GM18909 (cell line): ENCODE measurements around the gene ECHS1.

ENCODE experiments used
- ATAC-seq: cut with Tn5 transposase; IDR thresholded peaks from one replicate; pipeline ENCODE4 v1.9.1; 2021; ENCODE audit warnings: mild to moderate bottlenecking; ENCODE audit not compliant: unreplicated experiment, poor library complexity

Gene ECHS1

DNA sequence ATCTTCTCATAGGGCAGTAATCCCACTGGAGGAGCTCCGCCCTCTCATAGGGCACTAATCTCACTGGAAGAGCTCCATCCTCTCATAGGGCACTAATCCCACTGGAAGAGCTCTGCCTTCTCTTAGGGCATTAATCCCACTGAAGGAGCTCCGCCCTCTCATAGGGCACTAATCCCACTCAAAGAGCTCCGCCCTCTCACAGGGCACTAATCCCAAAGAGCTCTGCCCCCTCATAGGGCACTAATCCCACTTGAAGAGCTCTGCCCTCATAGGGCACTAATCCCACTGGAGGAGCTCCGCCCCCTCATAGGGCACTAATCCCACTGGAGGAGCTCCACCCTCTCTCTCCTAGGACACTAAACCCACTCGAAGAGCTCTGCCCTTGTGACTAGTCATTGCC lies 11.9 kb downstream of the ECHS1 start:
- no peak for ATAC-seq

DNA sequence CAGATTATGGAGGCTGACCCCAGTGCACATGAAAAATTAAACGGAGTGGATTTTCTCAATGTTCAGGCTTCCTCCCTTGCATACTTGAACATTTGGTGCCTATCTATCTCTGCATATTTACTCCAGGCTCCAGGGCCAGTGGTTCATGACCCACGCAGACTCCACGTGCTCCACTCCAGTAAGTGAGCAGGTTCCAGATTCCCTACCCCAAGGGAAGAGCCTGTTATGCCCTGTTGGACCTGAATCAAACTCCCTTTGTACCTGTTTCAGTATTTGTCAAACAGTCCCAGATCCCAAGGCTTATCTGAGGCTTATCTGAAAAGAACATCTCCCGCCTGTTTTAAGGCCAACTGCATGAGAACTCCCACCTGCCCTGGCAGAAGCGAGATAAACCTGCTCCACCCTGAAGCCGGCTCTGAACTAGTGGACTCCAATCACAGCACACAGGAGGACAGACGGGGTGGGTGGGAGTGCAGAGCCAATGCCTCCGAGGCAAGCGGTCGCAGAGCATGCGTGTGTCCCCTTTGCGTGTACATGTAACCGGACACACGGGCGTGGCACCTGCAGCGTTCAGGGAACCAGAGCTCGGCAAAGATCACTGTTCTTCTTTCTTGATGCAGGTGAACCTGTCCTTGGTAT lies 13.1 kb downstream of the ECHS1 start:
- ATAC-seq, result no peak

DNA sequence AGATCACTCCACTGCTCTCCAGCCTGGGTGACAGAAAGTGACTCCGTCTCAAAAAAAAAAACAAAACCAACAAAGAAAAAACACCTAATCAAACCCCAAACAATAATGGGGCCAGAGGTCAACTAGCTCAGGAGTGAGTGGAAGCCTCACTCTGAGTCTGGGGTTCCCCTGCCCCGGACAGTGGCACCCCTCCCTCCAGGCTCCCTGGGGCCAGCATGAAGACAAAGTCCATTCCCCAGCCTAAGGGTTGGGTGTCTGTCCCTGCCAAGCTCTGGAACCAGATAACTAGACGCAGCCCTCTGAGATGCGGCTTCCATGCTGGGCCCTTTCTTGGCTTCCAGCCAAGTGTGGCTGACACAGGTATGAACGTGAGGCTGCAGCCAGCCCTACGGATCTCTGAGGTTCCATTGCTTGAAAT lies 13.6 kb downstream of the ECHS1 start:
- no peak for ATAC-seq

DNA sequence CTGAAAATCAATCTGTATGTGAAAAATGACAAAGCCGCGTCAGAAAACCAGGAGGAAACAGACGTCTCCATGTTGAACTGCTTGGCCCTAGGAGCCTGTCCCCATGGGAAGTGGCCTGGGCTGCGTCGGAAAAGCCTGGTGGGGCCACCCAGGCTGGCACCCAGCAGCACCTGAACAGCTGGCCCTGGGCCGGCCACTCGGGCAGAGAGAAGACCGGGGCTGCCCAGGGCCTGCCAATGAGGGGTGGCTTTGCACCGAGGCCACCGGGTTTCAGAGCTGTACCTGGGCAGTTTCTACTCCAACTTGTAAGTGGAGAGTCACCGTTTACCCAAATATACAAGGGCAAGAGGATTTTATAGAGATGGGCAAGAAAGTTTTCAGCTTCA lies 14.2 kb downstream of the ECHS1 start:
- ATAC-seq, result no peak

DNA sequence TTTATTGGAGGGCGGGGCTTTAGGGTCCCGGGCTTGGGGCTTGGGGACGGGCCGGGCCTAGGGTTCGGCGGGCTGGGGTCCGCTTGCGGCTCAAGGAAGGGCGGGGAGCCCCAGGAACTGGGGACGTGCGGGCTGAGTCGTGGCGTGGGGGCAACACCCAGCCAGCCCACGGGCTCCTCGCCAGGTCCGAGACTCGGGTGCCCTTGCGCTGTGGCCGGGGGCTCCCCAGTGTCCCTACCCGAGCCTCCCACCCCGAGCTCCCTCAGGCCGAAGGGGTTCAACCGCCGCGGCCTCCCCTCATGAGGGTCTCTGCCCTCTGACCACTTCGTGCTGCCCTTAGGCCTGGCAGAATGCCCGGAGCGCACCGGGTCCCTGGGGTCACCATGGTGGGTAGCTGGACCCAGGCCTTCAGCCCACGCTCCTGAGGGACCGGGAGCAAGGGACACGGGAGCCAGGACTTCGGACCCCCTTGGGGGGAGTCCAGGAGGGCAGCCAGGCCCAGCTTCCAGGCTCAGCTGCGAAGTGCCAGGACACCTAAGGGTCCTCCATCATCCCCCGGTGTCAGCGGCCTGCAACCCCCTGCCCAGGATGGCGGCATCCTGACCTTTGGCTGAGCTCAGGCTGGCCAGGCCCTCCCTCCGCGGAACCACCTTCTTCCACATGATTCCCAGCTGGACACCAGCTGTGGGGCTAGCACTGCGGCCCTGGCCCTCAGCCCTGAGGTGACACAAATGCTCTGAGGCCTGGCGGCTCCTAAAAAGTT lies 14.8 kb downstream of the ECHS1 start:
- no peak for ATAC-seq

DNA sequence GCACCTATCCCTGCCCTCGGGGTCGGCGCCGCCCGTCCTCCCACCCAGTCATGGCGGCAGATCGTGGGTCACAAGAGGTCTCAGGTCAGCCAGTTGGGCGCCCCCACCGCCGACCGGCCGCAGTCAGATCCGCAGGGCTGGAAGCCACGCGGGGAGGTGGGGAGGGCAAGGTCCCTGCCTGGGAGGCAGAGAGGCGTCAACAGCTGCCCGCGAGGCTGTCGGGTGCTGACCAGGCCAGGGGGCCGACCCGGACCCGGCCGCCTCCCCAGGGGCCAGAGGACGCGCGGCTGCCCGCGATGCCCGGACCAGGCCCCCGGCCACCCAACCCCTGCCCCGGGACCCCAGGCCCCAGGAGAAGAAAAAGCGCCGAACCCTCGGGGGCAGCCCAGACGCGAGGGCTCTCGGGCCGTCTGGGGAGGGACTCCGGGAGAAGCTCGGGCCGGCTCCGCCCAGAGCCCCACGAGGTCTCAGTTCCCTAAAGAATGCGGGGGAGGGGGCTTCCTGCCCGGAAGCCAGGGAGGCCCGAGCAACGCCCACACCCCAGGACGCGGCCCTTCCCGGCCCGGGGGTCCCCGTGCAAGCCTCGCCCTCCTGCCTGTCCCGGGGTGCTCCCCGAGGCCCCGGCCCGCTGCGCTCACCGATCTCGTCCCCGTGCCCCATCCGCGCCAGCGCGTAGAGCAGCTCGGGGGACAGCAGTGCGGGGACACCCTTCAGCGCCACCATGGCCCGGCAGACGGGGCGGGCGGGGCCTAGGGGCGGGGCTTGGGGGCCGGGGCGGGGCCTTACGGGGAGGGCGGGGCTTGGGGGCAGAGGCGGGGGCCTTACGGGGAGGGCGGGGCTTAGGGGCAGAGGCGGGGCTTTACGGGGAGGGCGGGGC lies 15.6 kb downstream of the ECHS1 start, which contains the start of gene FUOM:
FUOM (minus strand) TSS at position 735 of the 877 bp plus-strand sequence; CDS start at position 723, 12 bp downstream.
- ATAC-seq, result peak; percentile 64

DNA sequence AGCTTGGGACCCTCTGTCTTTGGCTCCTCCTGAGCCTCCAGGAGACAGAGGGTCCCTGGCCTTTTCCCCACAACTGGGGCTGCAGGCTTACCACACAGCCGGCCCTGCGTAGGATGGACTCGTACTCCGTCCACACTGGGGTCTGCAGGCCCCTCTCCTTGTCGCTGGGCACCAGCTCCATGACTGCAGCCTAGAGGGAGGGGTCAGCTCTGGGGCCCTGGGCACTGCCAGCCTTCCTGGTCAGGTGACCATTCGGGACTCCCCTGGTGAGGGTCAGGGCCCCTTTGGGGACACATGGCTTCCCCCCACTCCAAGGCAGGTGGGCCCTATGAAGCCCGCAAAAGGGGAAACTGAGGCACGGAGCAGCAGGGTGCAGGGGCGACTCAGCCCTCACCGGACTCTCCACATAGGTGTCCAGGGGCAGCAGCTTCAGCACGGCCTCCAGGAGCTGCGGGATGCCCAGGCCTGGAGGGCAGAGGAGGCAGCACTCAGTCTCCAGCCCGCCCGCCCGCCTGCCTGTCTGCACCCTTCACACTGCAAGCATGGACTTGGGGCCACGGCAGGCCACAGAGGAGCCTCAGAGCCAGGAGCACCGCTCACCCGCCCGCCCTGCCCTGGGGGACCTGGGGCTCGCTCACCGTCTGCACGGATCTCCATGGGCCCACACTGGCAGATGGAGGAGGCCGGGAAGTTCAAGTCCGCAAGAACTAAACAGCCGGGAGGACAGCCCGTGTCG lies 16.4 kb downstream of the ECHS1 start:
- ATAC-seq, result no peak

DNA sequence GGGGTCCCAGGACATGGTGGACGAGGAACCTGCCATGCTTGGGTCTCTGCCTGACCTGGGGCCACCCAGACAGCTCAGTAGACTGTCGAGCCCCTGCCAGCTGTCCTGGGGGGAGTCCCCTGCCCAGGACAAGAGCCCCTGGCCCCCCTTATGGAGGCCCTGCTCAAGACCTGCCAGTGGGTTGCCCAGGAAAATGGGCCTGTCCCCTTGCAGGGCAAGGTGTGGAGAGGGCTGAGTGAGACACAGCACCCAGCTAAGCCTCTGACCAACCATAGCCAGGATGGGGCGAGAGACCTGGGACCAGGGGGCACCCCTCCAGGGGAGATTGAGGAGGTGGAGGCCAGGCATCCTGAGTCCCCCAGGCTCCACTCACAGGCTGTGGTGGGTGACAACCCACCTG lies 17.2 kb downstream of the ECHS1 start:
- ATAC-seq, result no peak

DNA sequence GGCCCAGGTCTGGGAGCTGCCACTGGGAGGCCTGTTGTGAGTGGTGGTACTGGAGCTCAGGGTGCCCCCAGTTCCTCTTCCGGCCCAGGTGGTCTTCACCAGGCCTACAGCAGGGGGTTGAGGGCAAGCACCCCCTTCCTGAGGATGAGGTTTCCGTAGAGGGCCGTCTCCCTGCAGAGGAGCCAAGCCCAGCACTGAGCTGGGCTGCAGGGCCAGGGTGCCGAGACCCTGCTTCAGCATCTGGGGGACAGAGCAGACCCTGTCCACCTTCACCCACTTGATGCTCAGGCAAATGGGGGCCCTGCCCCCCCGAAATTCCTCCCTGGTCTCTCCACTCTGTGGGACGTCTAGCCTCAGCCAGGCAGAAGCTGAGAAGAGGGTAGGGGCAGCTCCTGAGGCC lies 17.9 kb downstream of the ECHS1 start:
- no peak for ATAC-seq

DNA sequence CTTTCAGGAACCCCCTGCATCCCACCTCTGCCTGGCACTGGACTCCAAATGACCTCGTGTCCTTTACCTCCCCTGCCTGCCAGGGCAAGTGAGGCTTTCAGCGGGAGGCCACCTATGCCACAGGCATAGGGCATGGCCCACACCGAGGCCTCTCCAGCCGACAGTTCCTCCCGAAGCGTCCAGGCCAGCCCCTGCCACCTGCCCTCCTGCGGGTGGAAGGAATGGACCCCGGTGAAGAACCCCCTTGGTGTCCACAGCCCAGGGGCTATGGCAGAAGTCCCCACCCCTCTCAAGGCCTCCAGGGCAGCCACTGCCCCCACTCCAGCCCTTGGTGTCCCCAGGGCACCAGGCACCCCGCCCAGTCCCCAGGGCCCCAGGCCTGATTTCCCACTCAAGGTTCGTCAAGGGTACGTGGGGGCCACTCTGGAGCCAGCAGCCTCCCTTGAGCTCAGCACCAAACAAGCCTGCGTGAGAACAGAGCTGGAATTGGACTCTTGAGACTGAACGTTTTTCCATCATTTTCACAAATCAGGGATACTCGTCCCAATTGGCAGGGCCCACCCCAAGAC lies 18.4 kb downstream of the ECHS1 start:
- ATAC-seq, result no peak

DNA sequence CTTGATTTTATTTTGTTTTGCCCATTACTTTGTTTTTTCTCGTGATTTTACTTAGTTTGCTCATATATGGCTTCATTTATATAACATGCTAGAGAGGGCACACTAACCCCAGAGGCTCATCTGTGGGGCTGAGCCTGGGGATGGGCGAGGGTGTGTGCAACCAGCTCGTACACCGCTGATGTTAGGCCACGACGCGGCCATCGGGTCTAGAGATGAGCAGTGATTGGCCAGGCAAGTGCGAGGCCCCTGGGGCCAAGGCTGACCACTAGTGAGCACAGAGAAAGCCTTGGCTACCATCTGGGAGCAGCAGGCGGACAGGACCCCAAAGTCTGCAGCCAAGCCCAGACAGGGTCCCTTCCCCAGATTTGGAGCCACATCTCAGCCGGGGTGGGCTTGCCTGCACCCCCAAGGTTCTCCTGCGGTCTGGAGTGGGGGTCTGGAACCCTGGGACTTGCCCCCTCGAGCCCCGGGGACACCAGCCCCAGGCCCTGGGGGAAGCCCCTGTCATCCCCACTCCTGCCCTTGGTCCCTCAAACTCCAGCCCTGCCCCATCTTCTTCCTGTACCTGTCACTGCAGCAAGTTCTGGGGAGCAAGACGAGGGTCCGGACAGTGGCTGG lies 19.1 kb downstream of the ECHS1 start:
- no peak for ATAC-seq

DNA sequence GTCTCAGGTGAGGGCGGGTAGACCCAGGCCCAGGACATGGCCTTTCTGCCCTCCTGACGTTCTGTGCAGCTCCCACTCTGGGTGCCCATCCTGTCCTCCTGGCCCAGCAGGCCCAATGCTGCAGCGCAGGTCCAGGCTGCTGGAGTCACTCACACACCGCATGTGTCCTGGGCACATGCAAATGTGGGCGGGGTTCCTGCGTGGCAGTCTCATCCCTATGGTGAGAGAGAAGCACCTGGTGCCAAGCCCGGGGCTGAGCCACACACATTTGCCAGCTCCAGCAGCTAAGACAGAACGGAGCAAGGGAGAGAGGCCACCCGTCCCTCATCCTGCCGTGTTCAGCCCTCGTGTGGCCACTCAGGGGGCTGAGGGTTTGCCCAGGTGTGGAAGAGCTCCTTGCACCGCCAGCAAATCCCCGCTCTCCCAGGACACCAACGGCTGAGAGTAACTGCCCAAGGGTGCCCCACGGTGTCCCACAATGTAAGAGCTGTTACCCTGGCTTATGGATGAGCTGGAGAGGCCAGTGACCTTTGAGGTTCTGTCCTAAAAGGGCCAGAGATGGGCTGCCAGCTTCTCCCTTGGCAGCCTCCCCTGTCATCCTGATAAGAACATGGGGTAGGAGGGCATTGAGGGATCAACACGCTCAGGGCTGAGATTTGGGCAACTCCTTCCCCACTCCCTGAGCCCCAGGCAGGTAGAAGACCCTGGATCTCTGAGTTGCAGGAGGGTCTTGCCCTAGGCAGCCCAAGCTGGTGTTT lies 19.8 kb downstream of the ECHS1 start:
- no peak for ATAC-seq

DNA sequence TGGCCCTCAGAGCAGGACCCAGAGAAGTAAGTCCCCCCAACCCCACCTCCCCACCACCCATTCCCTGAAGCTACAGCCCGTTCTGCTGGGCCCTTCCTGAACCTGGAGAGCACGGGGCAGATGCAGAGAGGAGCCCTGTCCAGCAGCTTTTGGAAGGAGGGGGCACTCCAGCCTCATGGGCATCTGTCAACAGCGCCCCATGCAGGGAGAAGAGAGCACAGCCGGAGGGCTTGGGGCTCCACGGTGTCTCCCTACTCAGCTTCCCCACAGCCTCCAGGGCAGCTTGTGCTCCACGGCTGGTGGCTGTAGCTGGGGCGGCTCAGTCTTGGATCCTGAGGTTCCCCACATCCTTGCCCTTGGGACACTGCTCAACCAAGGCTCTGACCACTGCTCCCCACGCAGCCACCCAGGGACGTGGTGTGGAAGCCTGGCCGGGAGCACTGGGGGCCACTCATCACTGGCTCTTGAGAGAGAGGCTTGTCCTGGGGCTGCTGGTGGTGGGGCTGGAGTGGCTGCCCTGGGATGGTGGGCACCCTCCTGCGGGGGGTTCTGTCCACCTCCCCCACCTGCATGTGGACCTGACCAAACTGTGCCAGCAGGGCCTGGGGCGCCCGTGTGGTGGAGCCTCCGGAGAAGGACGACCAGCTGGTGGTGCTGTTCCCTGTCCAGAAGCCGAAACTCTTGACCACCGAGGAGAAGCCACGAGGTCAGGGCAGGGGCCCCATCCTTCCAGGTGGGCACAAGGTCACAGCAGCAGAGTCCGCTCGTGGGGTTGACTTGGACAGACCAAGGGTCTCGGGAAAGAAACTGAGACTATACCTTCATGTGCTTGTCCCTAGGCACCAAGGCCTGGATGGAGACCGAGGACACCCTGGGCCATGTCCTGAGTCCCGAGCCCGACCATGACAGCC lies 21.5 kb downstream of the ECHS1 start:
- no peak for ATAC-seq

DNA sequence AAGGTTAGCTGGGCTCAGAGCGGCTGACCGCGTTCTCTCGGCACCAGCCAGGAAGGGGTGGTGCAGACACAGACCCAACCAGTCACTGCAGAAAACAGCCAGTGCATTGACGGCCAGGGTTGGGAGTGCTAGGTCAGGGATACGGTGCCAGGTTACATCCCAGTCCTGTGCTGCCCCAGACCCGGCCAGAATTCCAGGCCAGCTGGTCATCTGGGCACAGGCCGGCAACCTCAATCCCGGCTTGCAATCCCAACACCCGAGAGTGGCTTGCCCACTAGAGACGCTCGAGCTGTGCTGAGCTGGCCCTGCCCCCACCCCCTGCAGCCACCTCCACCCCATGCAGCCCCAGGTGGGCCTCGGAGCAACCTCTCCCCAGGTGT lies 22.2 kb downstream of the ECHS1 start:
- no peak for ATAC-seq

DNA sequence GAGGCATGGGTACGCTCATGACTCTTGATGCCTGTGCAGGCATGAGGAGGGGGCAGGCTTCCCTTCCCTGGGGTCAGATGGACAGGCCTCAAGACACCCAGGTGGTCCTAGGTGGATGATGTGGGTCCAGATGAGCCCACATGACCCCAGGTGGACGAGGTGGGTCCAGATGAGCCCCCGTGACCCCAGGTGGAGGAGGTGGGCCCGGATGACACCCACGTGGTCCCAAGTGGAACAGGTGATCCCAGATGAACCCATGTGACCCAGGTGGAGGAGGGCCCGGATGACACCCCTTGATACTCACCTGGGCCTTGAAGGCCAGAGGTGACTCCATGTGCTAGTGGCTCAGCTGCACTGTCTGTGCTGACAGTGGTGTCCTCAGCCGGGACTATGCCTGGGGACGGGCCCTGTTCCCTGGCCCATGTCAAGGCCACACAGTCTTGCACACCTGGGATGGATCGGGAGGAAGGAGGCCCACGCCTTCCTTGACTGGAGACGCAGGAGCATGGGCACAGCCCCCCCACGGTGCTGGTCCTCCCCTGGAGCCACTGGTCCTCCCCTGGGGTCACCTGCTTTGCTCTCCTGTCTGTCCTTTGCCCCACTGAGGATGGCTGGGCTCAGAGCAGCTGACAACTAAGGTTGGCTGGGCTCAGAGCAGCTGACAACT lies 22.7 kb downstream of the ECHS1 start:
- ATAC-seq, result no peak

DNA sequence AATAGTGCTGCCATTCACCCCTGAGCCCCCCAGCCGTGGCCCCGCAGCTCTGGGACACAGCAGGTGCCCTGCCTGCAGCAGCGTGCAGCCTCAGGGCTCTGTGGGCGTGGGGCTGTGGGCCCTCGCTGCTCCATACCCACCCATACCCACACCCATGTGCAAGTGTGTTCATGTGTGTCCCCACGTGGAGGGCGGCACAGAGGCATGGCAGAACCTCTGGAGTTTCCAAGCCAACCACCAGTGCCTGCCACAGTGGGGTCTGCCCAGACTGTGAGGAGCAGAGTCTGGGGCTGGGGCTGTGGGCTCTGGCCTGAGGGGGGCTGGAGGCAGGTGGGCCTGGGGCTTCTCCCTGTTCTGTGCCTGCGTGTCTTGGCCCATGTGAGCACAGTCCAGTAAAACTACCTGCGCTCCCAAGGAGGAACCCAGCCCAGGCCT lies 23.6 kb downstream of the ECHS1 start:
- ATAC-seq, result no peak

DNA sequence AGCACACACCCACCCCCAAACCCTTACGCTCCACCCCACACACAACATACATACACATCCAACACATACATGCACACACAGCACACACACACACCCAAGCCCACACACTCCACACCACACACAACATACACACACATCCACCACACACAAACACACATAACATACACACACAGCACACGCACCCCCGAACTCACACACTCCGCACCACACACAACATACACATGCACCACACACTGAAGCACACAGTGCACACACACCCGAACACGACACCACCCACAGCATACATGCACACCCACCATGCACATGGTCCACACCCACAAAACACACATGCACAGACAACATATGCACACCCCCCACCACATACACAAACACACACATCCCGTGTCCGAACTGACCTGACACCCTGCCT lies 24.0 kb downstream of the ECHS1 start:
- no peak for ATAC-seq
